Stimulated activated CD8-positive, alpha-beta memory T cell treated with anti-CD3 and anti-CD28 coated beads, Interleukin-4, amount 100 ng/mL, for 1 hour (primary cell): ENCODE results near the gene TRIO.
"Not testable (repeated sequence)": the region's sequence is repeated elsewhere in the genome, so short reads cannot be mapped to it uniquely, and the experiment has no call there.

Experiments used
- DNase-seq, 2 donors: peaks; one replicate each; pipeline ENCODE4 v3.0.0-alpha.2; 2020; ENCODE audit warnings: low read depth in 2 of 2, low spot score in 1 of 2

Gene TRIO

DNA sequence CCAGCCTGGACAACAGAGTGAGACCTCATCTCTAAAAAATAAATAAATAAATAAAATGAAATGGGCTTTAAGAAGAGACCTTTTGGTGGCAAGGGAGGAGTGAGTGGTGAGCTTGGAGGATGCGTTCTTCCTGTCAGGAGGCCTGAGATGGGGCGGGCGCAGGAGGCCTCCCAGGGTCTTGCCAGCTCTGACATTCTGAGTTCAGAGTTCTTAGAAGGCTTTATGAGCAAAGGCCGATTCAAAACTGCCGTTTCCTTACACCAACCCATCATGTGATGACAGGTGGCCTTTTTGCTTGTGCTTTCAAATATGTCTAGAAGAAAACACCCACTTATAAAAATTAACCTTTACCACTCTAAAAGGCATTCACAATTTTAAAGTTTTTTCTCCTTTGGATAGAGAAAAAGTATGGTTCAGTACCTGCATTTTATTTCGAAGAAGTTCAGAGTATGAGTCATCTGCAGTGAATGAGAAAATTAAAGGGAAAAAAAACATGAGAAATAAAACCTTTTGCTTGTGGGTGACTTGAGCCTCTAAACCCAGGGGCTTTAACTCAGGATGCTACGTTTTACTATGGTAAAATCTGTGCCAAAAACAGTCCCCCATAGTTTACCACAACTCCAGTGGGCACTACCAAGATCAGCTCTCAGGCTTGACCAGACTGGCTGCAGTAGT, 281.0 kb downstream of the TRIO start:
- DNase-seq = no peak

- no peak for DNase-seq
Measured at GRCh38 chr5:14425559-14425958, 282.4 kb downstream of the TRIO start.

- DNase-seq = no peak
Measured at GRCh38 chr5:14426521-14426920, 283.4 kb downstream of the TRIO start.

DNA sequence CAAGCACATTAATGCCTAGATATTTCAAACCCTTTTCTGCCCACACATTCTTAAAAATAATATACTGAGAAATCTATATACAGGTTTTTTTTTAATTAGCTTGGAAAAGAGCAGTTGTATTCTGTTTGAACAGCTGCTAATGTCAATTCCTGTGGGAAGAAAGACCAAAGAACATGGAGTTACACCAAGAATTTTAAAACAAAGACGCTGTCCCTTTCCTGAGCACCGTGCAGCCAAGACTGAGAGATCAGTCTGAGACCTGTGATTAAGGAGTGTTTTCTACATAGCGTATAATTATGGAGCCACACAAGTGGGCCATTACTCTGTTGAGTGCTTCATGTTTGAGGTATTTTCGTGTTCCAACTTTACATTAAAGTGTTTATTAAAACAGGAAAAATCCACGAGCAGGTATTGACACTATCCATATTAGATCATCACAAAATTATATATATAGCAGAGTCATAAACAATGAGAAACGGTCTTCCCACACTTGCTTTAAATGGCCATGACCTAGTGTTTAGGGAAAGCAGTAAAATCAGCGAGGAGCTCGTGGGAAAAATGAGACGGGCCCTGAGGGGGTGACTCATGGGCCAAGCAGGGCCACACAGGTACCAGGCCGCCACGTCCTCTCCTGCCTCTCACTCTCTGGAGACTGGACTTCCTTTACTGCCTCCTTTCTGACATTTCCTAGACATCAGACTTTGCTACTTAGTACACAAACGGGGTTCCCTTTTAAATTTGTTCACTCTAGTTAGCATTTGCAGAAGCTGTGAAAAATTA, 285.4 kb downstream of the TRIO start:
- no peak for DNase-seq

DNA sequence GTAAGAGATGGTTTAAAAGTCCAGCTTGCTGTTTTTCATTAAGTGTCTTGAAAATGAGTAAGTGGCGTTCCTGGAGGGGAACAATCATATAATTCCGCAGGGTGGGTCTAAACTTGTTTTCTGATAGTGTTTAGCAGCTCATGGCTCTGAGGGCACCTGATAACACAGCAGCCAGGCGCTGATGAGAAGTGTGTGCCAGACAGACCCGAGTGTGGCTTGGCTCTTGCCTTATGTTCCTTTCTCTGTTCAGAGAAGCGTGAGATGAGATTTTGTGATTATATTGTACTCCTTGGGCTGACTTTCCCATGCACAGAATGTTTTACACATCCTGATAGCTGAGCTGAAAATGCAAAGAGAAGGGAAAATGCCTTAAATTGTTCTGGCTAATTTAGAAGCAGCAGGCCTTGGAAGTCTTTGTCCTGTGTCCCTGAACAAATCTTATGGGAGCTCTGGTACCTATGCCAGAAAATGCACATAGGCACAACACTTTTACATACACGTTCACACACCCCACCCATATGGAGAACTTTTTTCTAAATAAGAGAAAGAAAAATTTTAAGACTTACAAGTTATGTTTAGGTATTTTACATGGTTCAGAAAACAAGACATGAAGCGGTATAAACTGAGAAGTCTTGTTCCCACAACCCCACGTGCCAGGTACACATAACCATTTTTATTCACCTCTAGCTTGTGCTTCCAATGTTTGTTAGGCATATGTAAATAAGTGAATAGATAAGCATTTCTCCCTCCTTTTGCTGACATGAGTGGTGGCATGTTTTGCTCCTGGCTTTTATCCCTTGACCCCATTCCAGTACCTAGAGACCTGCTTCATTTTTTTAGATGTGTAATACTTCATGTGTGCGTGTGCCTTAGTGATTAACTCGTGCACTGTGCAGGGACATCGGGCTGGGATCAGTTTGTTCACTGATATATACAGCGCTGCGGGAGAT, 286.2 kb downstream of the TRIO start:
- no peak for DNase-seq

GRCh38 chr5:14431534-14431933, 288.4 kb downstream of the TRIO start:
- no peak for DNase-seq

DNA sequence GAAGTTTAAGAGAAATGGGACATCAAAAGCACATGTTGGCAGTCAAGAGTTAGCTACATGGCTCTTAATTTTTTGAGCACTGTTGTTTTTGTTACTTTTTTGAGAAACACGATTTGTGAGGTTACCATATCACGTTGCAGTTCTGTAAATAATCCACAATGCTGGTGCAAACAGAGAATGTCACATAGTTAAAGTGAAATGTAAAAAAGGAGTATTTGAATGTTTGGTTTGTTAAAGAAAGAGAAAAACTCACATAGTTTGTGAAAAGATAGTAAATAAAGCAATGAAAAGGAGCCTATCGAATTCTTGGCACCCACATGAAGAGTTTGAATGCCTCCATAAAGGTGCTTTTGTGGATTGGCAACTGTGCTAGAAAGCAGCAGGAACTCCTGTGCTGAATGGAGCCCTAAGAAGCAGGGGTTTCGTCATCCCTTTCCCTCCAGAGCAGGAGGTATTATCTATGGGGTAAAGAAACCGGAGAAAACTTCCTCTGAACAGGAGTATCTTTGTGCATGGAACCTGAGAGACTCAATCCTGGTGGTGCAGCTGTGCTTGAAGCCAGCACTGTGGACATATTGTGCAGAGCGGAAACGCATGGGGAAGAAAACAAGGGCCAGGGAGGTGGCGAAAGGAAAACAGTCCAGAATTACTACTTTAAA, 289.9 kb downstream of the TRIO start:
- DNase-seq = no peak

GRCh38 chr5:14435481-14435880, 292.3 kb downstream of the TRIO start:
- no peak for DNase-seq

GRCh38 chr5:14436122-14436521, 293.0 kb downstream of the TRIO start:
- not testable (repeated sequence) for DNase-seq

DNA sequence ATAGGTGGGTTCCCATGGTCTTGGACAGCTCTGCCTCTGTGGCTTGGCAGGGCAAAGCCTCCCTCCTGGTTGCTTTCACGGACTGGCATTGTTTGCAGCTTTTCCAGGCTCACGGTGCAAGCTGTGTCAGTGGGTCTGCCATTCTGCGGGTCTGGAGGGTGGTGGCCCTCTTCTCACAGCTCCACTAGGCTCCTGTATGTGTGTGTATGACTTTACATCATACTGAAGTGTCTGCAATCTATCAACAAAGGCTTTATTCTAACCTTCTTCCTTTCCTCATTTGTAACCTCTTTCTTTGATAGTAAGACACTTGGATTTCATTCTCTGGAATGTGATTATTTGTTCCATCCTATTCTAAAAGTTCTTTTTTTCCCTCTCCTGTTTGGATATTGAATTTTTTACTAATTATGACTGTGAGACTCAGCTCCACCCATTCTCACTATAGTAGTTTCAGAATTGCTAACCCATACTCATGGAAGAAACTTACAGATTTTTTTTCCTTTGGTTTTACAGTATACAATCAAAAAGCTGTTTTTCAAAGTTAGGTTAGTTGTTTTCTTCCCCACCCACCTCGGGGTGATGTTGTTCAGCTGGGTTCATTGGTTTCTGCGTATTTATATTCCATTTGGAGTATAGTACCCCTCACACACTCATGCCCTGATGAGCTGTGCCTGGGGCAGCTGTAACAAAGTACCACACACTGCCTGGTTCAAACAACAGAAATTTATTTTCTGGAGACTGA, 293.8 kb downstream of the TRIO start:
- DNase-seq = no peak

DNA sequence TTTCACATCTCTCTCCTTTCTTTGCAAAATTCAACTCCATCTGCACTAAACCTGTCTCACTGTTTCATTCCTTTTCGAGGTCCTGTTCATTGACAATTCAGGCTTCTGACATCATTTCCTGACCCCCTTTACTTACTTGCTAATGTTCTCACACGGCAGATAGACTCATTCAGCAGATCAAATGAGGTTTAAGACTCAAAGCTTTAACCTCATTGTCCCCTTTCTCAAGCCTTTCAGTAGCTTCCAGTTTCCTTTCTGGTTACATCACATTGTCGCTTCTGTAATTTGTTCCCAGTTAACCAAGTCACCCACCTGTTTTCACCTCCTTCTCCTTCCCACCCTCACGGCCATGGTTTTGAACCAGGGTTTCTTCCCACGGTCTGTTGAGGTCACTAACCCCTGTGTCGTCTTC, 295.1 kb downstream of the TRIO start:
- no peak for DNase-seq

- no peak for DNase-seq
Measured at GRCh38 chr5:14439087-14439871, 296.1 kb downstream of the TRIO start.

DNA sequence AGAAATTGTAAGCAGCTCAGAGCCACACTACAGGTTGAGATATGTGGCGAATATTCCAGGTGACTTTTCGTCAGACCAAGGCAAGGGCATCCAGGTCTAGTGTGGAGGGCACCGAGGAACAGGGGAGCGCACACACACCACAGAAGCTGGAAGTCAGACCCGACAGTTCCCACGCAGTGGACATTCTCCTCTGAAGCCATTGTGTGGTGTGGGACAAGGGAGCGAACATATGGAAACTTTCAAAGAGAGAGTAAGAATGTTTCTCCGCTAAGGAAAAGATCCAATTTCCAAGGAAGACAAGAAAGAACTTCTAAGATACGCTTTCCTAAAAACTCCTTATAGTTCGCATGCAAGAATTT, 297.1 kb downstream of the TRIO start:
- no peak for DNase-seq

- no peak for DNase-seq
Measured at GRCh38 chr5:14440582-14441431, 297.7 kb downstream of the TRIO start.

GRCh38 chr5:14441641-14442040, 298.5 kb downstream of the TRIO start:
- DNase-seq = no peak

- DNase-seq = no peak
Measured at GRCh38 chr5:14442536-14442935, 299.4 kb downstream of the TRIO start.

DNA sequence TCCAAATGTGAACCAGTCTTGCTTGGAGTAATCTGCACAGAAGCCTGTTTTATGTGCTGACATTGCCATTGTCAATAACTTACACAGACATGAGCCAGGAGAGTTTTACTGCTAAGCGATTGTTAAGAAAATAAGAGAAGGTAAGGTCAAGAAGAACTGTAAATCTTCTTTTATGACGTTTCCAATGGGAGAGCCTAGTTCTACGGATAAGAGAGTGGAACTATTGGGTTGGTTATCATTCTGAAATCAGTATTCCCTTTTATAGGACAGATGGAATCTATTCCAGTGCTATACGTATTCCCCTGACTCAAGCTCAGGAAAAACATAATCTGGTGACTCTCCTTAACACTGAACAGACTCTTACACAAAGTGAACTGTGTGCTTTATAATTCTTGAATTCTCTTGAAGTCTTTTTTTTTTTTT, 300.5 kb downstream of the TRIO start:
- DNase-seq = no peak

DNA sequence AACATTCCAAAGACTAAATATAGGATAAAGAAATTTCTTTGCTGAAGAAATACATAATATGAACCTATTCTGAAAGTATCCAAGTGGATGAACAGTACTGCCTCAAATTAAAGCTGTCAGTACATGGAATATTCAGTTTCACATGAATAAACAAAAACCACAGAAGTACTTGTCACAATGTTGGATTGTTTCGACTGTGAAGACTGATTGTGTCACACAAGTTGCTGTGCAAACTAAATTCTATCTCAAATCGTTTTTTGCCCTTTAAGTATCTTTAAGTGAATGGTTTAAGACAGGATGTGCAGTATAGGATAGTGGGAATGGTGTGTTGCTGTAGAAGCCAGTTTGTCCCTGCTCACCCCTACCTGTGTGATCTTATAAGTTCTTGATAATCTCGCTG, 301.0 kb downstream of the TRIO start:
- no peak for DNase-seq

DNA sequence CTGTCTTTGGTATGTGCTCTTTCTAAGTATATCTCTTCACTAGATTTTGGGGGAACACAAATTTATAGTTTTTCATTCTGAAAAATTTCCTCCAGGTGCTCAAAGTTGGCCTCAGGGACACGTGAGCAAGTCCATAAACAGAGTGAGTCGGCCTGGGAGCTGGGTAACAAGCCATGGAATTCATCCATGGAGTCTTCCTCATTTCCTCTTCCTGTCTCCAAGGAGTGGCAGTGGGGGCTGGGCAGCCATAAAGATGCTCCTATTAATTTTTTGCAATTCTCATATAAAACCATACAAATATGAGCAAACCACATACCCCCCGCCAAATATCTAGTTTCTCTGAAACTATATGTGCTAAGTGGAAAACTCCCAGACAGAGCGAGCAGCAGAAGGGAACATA, 301.9 kb downstream of the TRIO start:
- DNase-seq = no peak
